Fibroblast of lung (primary cell): Measurements from ENCODE around the gene ALDH7A1. TPM values are rescaled to one million over a fixed set of nuclear protein-coding genes. Genes with fewer than 3 reads are reported as not detected.

ENCODE experiments used
- DNase-seq, 2 donors: peaks; one replicate each; pipeline versions ENCODE4 v3.0.0 to v3.0.0-alpha.2; 2010; ENCODE audit warnings: low read depth in 2 of 2
- H2AFZ ChIP-seq: 2 replicates; pipeline ENCODE4 v1.5.1; 2012; ENCODE audit warnings: low read length, control low read depth, inconsistent platforms
- H3K27ac ChIP-seq: 2 replicates; pipeline ENCODE4 v1.5.1; 2011; ENCODE audit warnings: low read length, control low read depth; ENCODE audit not compliant: insufficient read depth
- H3K27me3 ChIP-seq: 2 replicates; pipeline ENCODE4 v1.5.1; 2011; ENCODE audit warnings: mild to moderate bottlenecking, low read length; ENCODE audit not compliant: control insufficient read depth, insufficient read depth
- H3K36me3 ChIP-seq: 2 replicates; pipeline ENCODE4 v1.5.1; 2011; ENCODE audit warnings: low read length; ENCODE audit not compliant: control insufficient read depth, insufficient read depth
- H3K4me1 ChIP-seq: 2 replicates; pipeline ENCODE4 v1.5.1; 2011; ENCODE audit warnings: low read length; ENCODE audit not compliant: control insufficient read depth, insufficient read depth; ENCODE audit errors: extremely low read depth
- H3K4me2 ChIP-seq: 2 replicates; pipeline ENCODE4 v1.5.1; 2011; ENCODE audit warnings: low read length, control low read depth; ENCODE audit not compliant: insufficient read depth; ENCODE audit errors: extremely low read depth
- H3K4me3 ChIP-seq, 4 experiments: fragments of 200-600 bp in 1 of 4; sonication (generic) in 1 of 4; replicated peaks in 1 of 4; 2 replicates each; pipeline ENCODE4 v1.5.1; 2011 to 2016; ENCODE audit warnings: low read length in 4 of 4, low read depth in 3 of 4, mild to moderate bottlenecking in 3 of 4, control low read depth in 2 of 4, inconsistent platforms in 1 of 4, mixed read lengths in 1 of 4; ENCODE audit not compliant: insufficient read depth in 1 of 4; ENCODE audit errors: control extremely low read depth in 1 of 4
- H3K79me2 ChIP-seq: 2 replicates; pipeline ENCODE4 v1.5.1; 2012; ENCODE audit warnings: mild to moderate bottlenecking, low read length, inconsistent platforms; ENCODE audit not compliant: control insufficient read depth, insufficient read depth
- H3K9ac ChIP-seq: 2 replicates; pipeline ENCODE4 v1.5.1; 2011; ENCODE audit warnings: mild to moderate bottlenecking, low read length, control low read depth; ENCODE audit not compliant: insufficient read depth
- H3K9me3 ChIP-seq: 2 replicates; pipeline ENCODE4 v1.5.1; 2012; ENCODE audit warnings: low read depth, low read length; ENCODE audit not compliant: control insufficient read depth, insufficient read depth
- H4K20me1 ChIP-seq: 2 replicates; pipeline ENCODE4 v1.5.1; 2011; ENCODE audit warnings: low read length; ENCODE audit not compliant: control insufficient read depth, insufficient read depth; ENCODE audit errors: extremely low read depth
- EZH2 ChIP-seq: IDR thresholded peaks from 2 replicates; pipeline ENCODE4 v1.5.1; 2012; ENCODE audit warnings: low read length, control low read depth, mild to moderate bottlenecking; ENCODE audit errors: missing control alignments
- polyA minus RNA-seq: library from RNA; depleted of rRNA, polyadenylated mRNA; stranded (reverse); fragments of >200 nt; gene quantifications from 2 replicates; pipeline ENCODE4 v1.2.3, GENCODE V29; 2011; ENCODE audit warnings: low replicate concordance
- polyA plus RNA-seq, 2 donors: library from polyadenylated mRNA; depleted of rRNA in 1 of 2; stranded (reverse) in 1 of 2; unstranded in 1 of 2; fragments of >200 nt; gene quantifications; 2 replicates each; pipeline ENCODE4 v1.2.1, GENCODE V29; 2011 to 2012; ENCODE audit warnings: missing spikeins in 1 of 2
- total RNA-seq: library from RNA; depleted of rRNA; stranded (reverse); fragments of >200 nt; gene quantifications from 2 replicates; pipeline ENCODE4 v1.2.1, GENCODE V29; 2014
- TF ChIP-seq, protein P1 (sequence below), 2 donors: IDR thresholded peaks in 1 of 2; conservative IDR thresholded peaks in 1 of 2; 1 replicate in 1 of 2; 2 replicates in 1 of 2; pipeline ENCODE4 v1.5.1; 2011 to 2012; ENCODE audit warnings: low read length in 2 of 2, control low read depth in 1 of 2, inconsistent platforms in 1 of 2, low read depth in 1 of 2, mild to moderate bottlenecking in 1 of 2

ALDH7A1 gene
- total RNA-seq (39.5 and 44.8 TPM in 2 replicates), polyA plus RNA-seq (53.3 and 74.9 TPM in 2 replicates), polyA minus RNA-seq (58.5 and 59.1 TPM in 2 replicates)
- polyA plus RNA-seq (2012) = 64.1 and 89.7 TPM in 2 replicates

DNA sequence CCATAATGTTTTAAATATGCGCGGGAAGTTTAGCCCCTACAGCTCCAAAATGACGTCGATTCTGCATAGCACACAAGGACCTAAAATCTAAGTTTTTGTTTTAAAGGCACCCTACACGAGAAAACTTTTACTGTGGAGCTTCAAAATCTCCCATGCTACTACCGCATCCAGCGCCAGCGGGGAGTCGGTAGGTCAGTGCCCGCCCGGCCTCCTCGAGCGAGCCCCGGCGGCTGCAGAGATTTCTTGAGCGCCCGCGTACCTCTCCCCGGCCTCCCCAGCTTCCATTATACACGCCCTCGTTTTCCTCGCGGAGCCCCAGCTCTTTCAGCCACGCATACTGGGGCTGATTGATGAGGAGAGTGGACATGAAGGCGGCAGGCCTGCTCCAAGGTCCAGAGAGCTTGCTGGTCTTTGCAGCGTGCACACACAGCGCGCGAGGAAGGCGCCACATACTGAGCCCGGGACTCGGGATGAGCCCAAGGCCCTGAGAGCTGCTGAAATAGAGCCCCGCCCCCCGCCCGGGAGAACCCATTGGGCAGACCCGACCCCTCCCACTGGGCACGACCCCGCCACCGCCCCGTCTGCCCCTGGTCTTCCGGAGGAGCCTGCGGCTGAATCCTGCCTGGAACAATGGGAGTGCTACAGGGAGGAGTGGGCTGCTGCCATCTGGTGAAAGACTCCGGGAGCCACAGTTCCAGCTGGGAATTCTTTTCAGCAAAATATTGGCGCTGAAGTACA is at the start of gene ALDH7A1:
Gene ALDH7A1, minus strand, starts transcription at position 472 of the 738 bp plus-strand sequence. Its CDS starts 21 bp downstream, at position 451.
- Histone ChIP-seq H3K4me1 (peaks cover 3% of the 10 kb centered on the region), H3K27me3 (no peaks in the 10 kb centered on the region), H3K36me3 (no peaks in the 10 kb centered on the region), H3K9ac (peak within 1 kb of the TSS; percentile 58), H3K4me3 (peak within 1 kb of the TSS; percentile 69 to 72 (median 71)), H4K20me1 (no peaks in the 10 kb centered on the region), H2AFZ (peak within 1 kb of the TSS; percentile 79), H3K79me2 (peaks cover 5% of the 10 kb centered on the region), H3K9me3 (no peaks in the 10 kb centered on the region), H3K27ac (peak within 1 kb of the TSS; percentile 60), H3K4me2 (peak within 1 kb of the TSS; percentile 97)
- peak; percentile 95 for DNase-seq
- no peak for TF ChIP-seq EZH2
- TF ChIP-seq, protein P1, sequence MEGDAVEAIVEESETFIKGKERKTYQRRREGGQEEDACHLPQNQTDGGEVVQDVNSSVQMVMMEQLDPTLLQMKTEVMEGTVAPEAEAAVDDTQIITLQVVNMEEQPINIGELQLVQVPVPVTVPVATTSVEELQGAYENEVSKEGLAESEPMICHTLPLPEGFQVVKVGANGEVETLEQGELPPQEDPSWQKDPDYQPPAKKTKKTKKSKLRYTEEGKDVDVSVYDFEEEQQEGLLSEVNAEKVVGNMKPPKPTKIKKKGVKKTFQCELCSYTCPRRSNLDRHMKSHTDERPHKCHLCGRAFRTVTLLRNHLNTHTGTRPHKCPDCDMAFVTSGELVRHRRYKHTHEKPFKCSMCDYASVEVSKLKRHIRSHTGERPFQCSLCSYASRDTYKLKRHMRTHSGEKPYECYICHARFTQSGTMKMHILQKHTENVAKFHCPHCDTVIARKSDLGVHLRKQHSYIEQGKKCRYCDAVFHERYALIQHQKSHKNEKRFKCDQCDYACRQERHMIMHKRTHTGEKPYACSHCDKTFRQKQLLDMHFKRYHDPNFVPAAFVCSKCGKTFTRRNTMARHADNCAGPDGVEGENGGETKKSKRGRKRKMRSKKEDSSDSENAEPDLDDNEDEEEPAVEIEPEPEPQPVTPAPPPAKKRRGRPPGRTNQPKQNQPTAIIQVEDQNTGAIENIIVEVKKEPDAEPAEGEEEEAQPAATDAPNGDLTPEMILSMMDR (conservative IDR thresholded peaks at IDR 0.05 in 1 of 2, IDR thresholded peaks at IDR 0.05 in 1 of 2; ENCODE audit: low read depth in 1 of 2, low read length in 2 of 2) = peak; percentile 55 to 60

DNA sequence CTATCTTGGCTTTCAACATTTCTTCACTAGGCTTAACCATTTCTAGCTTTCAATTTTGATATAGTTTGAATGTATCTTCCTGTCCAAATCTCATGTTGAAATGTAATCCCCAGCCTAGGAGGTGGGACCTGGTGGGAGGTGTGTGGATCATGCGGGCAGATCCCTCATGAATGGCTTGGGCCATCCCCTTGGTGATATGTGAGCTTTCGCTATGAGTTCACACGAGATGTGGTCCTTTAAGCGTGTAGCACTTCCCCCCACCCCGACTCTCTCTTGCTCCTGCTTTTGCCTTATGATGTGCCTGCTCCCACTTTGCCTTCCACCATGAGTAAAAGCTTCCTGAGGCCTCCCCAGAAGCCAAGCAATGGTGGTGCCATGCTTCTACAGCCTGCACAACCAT is 46.4 kb upstream of the ALDH7A1 start:
- no peak overlapping the region for H3K27ac ChIP-seq
- no peaks in the 10 kb centered on the region for H3K9me3 ChIP-seq
- TF ChIP-seq EZH2 = no peak
- TF ChIP-seq, protein P1 (conservative IDR thresholded peaks at IDR 0.05 in 1 of 2, IDR thresholded peaks at IDR 0.05 in 1 of 2; ENCODE audit: low read depth in 1 of 2, low read length in 2 of 2) = no peak
- no peak overlapping the region for H2AFZ ChIP-seq
- no peaks in the 10 kb centered on the region for H3K79me2 ChIP-seq
- no peaks in the 10 kb centered on the region for H3K27me3 ChIP-seq
- H4K20me1 ChIP-seq = no peaks in the 10 kb centered on the region
- no peak for DNase-seq
- no peak overlapping the region for H3K9ac ChIP-seq
- no peaks in the 10 kb centered on the region for H3K4me1 ChIP-seq
- no peak overlapping the region for H3K4me3 ChIP-seq
- H3K36me3 ChIP-seq = no peaks in the 10 kb centered on the region
- H3K4me2 ChIP-seq = no peak overlapping the region

DNA sequence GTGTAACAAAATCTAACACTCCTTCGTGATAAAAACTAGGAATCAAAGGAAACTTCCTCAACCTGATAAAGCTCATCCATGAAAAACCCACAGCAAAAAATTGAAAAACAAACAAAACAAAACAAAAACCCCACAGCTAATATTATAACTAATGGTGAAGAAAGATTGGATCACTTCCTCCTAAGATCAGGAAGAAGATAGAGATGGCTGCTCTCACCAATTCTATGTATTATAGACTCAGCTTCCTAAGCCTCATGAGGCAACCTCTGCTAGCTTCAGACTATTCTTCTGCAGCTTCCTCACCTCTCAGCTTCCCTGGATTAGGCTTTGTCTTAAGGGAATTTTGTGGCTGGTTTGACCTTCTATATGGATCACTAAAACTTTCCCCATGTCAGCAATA is 45.8 kb upstream of the ALDH7A1 start:
- TF ChIP-seq EZH2 = no peak
- no peak overlapping the region for H3K4me2 ChIP-seq
- H3K36me3 ChIP-seq = no peaks in the 10 kb centered on the region
- no peaks in the 10 kb centered on the region for H3K27me3 ChIP-seq
- H4K20me1 ChIP-seq = no peaks in the 10 kb centered on the region
- no peaks in the 10 kb centered on the region for H3K79me2 ChIP-seq
- DNase-seq = no peak
- H3K4me1 ChIP-seq = no peaks in the 10 kb centered on the region
- no peak overlapping the region for H3K9ac ChIP-seq
- no peaks in the 10 kb centered on the region for H3K9me3 ChIP-seq
- H2AFZ ChIP-seq = no peak overlapping the region
- H3K4me3 ChIP-seq = no peak overlapping the region
- no peak overlapping the region for H3K27ac ChIP-seq
